A673 (cell line): ENCODE results near the gene KRTAP10-10.

ENCODE experiments used
- EZH2 ChIP-seq: fragments of 200-600 bp; sonication (generic); IDR thresholded peaks from 2 replicates; pipeline ENCODE4 v1.6.1; 2017; ENCODE audit warnings: borderline replicate concordance, low read depth, mild to moderate bottlenecking, mixed read lengths, antibody characterized with exemption, low read length; ENCODE audit not compliant: poor library complexity, severe bottlenecking
- TF ChIP-seq, protein P1 (sequence below): fragments of 300-800, 200-600 bp; sonication (generic); conservative IDR thresholded peaks from 2 replicates; pipeline ENCODE4 v1.5.1; 2017; ENCODE audit warnings: low read depth, mild to moderate bottlenecking, antibody characterized with exemption, low read length, moderate library complexity, mixed read lengths

DNA sequence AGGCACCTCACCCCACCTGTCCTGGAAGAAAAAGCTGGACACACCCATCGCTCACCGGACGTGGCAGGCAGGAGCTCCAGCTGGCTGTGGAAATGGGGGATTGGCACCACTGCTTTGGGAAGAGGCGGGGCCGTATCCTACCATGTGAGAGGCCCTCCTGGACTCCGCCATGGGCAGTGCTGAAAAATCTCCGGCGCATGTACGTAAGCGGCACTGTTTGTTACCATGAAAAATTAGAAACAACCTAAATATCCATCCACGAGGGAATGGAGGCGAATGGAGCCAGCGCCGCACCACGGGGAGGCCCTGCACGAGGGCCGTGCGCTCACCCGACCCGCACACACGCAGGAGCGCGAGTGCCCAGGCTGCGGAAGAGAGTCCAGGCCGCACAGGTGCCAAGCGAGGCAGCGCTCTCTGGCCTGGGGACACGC lies 22.2 kb upstream of the KRTAP10-10 start:
- TF ChIP-seq, protein P1, sequence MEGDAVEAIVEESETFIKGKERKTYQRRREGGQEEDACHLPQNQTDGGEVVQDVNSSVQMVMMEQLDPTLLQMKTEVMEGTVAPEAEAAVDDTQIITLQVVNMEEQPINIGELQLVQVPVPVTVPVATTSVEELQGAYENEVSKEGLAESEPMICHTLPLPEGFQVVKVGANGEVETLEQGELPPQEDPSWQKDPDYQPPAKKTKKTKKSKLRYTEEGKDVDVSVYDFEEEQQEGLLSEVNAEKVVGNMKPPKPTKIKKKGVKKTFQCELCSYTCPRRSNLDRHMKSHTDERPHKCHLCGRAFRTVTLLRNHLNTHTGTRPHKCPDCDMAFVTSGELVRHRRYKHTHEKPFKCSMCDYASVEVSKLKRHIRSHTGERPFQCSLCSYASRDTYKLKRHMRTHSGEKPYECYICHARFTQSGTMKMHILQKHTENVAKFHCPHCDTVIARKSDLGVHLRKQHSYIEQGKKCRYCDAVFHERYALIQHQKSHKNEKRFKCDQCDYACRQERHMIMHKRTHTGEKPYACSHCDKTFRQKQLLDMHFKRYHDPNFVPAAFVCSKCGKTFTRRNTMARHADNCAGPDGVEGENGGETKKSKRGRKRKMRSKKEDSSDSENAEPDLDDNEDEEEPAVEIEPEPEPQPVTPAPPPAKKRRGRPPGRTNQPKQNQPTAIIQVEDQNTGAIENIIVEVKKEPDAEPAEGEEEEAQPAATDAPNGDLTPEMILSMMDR: no peak
- no peak for TF ChIP-seq EZH2
